ENCODE measurements around the gene GRB7.

- TF ChIP-seq KLF16 (IDR thresholded peaks at IDR 0.05): no peak
- no peak for TF ChIP-seq RCOR1 (IDR thresholded peaks at IDR 0.05; ENCODE audit: borderline replicate concordance in 1 of 2, low read depth in 2 of 2, low read length in 2 of 2)
- no peak for TF ChIP-seq POLR2A (conservative IDR thresholded peaks at IDR 0.05)
- no peak for TF ChIP-seq HNRNPLL (IDR thresholded peaks at IDR 0.05; ENCODE audit: low read depth, low read length, poor library complexity, severe bottlenecking)
These were observed 24.2 kb downstream of the GRB7 start for GRCh38 chr17:39761861-39762496.

All from K562 (cell line).